Measurements from ENCODE around the gene VPS13D.

DNA sequence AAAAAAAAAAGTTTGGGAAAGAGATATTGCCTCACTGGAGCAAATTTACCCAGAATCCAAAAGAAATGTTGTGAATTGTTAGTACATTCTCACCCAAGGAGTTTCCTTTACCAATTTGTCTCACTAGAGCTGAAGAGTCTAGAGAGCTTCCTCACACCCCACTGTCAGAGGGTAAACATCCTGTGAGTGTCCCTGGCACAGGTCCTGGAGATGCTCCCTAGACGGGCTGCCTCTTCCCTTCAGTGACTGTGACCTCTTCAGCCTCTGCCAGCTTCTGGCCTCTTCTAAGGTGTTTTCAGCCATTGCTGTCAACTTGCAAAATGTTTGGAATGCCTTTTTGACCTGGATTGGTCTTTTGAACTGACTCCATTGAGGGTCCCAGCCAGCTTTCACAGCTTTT is 228.7 kb downstream of the VPS13D start:
- TF ChIP-seq, protein P1, sequence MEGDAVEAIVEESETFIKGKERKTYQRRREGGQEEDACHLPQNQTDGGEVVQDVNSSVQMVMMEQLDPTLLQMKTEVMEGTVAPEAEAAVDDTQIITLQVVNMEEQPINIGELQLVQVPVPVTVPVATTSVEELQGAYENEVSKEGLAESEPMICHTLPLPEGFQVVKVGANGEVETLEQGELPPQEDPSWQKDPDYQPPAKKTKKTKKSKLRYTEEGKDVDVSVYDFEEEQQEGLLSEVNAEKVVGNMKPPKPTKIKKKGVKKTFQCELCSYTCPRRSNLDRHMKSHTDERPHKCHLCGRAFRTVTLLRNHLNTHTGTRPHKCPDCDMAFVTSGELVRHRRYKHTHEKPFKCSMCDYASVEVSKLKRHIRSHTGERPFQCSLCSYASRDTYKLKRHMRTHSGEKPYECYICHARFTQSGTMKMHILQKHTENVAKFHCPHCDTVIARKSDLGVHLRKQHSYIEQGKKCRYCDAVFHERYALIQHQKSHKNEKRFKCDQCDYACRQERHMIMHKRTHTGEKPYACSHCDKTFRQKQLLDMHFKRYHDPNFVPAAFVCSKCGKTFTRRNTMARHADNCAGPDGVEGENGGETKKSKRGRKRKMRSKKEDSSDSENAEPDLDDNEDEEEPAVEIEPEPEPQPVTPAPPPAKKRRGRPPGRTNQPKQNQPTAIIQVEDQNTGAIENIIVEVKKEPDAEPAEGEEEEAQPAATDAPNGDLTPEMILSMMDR (IDR thresholded peaks at IDR 0.05; ENCODE audit: low read length) = no peak
- no peak for TF ChIP-seq EZH2 (IDR thresholded peaks at IDR 0.05; ENCODE audit: borderline replicate concordance, low read length)
